HuH-7.5 (cell line): ENCODE measurements around the gene PRDM13.
"Not testable (repeated sequence)": the region's sequence is repeated elsewhere in the genome, so short reads cannot be mapped to it uniquely, and the experiment has no call there.

Experiments used
- DNase-seq: peaks from one replicate; pipeline ENCODE4 v3.0.0; 2011; ENCODE audit warnings: low spot score

The PRDM13 gene

GRCh38 chr6:99603421-99604165 is 3.0 kb upstream of the PRDM13 start:
- DNase-seq: peak; percentile 44

- DNase-seq: no peak
These were observed 2.2 kb upstream of the PRDM13 start for GRCh38 chr6:99604166-99605073.

- no peak for DNase-seq
These were observed 1.4 kb upstream of the PRDM13 start for GRCh38 chr6:99605074-99605734.

- no peak for DNase-seq
These were observed 550 bp upstream of the PRDM13 start for GRCh38 chr6:99605911-99606655.

- DNase-seq: no peak
These were observed 893 bp downstream of the PRDM13 start for GRCh38 chr6:99607416-99608036.

- no peak for DNase-seq
These were observed 1.6 kb downstream of the PRDM13 start for GRCh38 chr6:99608059-99608885.

GRCh38 chr6:99608886-99609482 is 2.4 kb downstream of the PRDM13 start:
- no peak for DNase-seq

- no peak for DNase-seq
These were observed 3.4 kb downstream of the PRDM13 start for GRCh38 chr6:99609905-99610489.

- DNase-seq: no peak
These were observed 4.5 kb downstream of the PRDM13 start for GRCh38 chr6:99611148-99611547.

- DNase-seq: no peak
These were observed 6.1 kb downstream of the PRDM13 start for GRCh38 chr6:99612551-99613408.

- DNase-seq: peak; percentile 69
These were observed 6.7 kb downstream of the PRDM13 start for GRCh38 chr6:99613409-99613704.

GRCh38 chr6:99613705-99614429 is 7.2 kb downstream of the PRDM13 start:
- peak; percentile 68 for DNase-seq

GRCh38 chr6:99614430-99615186 is 8.0 kb downstream of the PRDM13 start:
- DNase-seq: peak; percentile 58

- no peak for DNase-seq
These were observed 10.5 kb downstream of the PRDM13 start for GRCh38 chr6:99617131-99617530.

- no peak for DNase-seq
These were observed 12.2 kb downstream of the PRDM13 start for GRCh38 chr6:99618649-99619408.

GRCh38 chr6:99619409-99619762 is 12.8 kb downstream of the PRDM13 start:
- no peak for DNase-seq

- not testable (repeated sequence) for DNase-seq
These were observed 15.4 kb downstream of the PRDM13 start for GRCh38 chr6:99622044-99622443.
